ENCODE results near the gene PRKD2. TPM values are rescaled to one million over a fixed set of nuclear protein-coding genes. Genes with fewer than 3 reads are reported as not detected.

Gene PRKD2
- total and polyA plus RNA-seq, 3 donors from 2014 or later = 22.6 to 35.4 (median 25.6) TPM

GRCh38 chr19:46760363-46760762 lies 43.4 kb upstream of the PRKD2 start:
- Histone ChIP-seq H3K27ac (peak overlapping the region in 1 of 2 donors; percentile 50), H3K27me3 (no peaks in the 10 kb centered on the region), H3K36me3 (ENCODE audit: low read depth, missing control alignments) (no peaks in the 10 kb centered on the region), H3K4me1 (peaks cover 6% of the 10 kb centered on the region), H3K9me3 (no peaks in the 10 kb centered on the region), H3K4me3 (no peak overlapping the region)
- intact Hi-C loops (cut with DNase I; ENCODE audit: low total_unique reads) = no loop called here
- DNase-seq = no peak
- no peak for TF ChIP-seq CTCF (IDR thresholded peaks at IDR 0.05)
- no peak for TF ChIP-seq POLR2A (IDR thresholded peaks at IDR 0.05)
- 92 to 94% methylated on average over 5 of the region's 5 CpGs for WGBS, 2 donors

- Histone ChIP-seq H3K27me3 (no peaks in the 10 kb centered on the region), H3K4me3 (no peak overlapping the region), H3K36me3 (ENCODE audit: low read depth, missing control alignments) (no peaks in the 10 kb centered on the region), H3K9me3 (no peaks in the 10 kb centered on the region), H3K4me1 (peaks cover 4% of the 10 kb centered on the region), H3K27ac (peak overlapping the region in 1 of 2 donors; percentile 68)
- no peak for TF ChIP-seq CTCF (IDR thresholded peaks at IDR 0.05)
- no peak for TF ChIP-seq POLR2A (IDR thresholded peaks at IDR 0.05)
- intact Hi-C loops (cut with DNase I; ENCODE audit: low total_unique reads) = loop anchor here (5.0 to 10.0 kb wide), 2 partner anchors 82 to 235 kb away; no protein-coding TSS in a partner anchor
- 52 to 56% methylated on average over 7 of the region's 7 CpGs for WGBS, 2 donors
- peak; percentile 69 for DNase-seq
These were observed 43.0 kb upstream of the PRKD2 start for GRCh38 chr19:46759817-46760333.

GRCh38 chr19:46759206-46759605 lies 42.3 kb upstream of the PRKD2 start:
- Histone ChIP-seq H3K36me3 (ENCODE audit: low read depth, missing control alignments) (no peaks in the 10 kb centered on the region), H3K27me3 (no peaks in the 10 kb centered on the region), H3K27ac (peak overlapping the region in 1 of 2 donors; percentile 68), H3K4me3 (no peak overlapping the region), H3K9me3 (no peaks in the 10 kb centered on the region), H3K4me1 (peaks cover 3% of the 10 kb centered on the region)
- TF ChIP-seq CTCF (IDR thresholded peaks at IDR 0.05) (no peak), POLR2A (IDR thresholded peaks at IDR 0.05) (no peak)
- DNase-seq = no peak
- intact Hi-C loops (cut with DNase I; ENCODE audit: low total_unique reads) = loop anchor here (5.0 to 10.0 kb wide), 2 partner anchors 83 to 236 kb away; no protein-coding TSS in a partner anchor
- WGBS, 2 donors = 75 to 82% methylated on average over 6 of the region's 6 CpGs

GRCh38 chr19:46756544-46756888 lies 39.6 kb upstream of the PRKD2 start:
- no peak for DNase-seq
- TF ChIP-seq POLR2A (IDR thresholded peaks at IDR 0.05) (no peak), CTCF (IDR thresholded peaks at IDR 0.05) (no peak)
- peaks cover 3% of the 10 kb centered on the region for H3K4me1 ChIP-seq
- H3K36me3 ChIP-seq (ENCODE audit: low read depth, missing control alignments) = no peaks in the 10 kb centered on the region
- intact Hi-C loops (cut with DNase I; ENCODE audit: low total_unique reads) = loop anchor here (5.0 to 10.0 kb wide), 2 partner anchors 86 to 238 kb away; no protein-coding TSS in a partner anchor
- H3K4me3 ChIP-seq = peak overlapping the region; percentile 12 to 30
- no peaks in the 10 kb centered on the region for H3K9me3 ChIP-seq
- H3K27ac ChIP-seq = no peak overlapping the region
- no peaks in the 10 kb centered on the region for H3K27me3 ChIP-seq
- WGBS, 2 donors = 45 to 68% methylated on average over 24 to 30 of the region's 30 CpGs
